MV-4-11 (cell line): Measurements from ENCODE around the gene TM4SF20.

Experiments used
- DNase-seq: peaks from one replicate; lab custom pipeline; 2025; lab: John Stamatoyannopoulos, UW

The TM4SF20 gene

GRCh38 chr2:227379095-227379494 is at the start of gene TM4SF20:
TM4SF20 (minus strand) TSS chr2:227379306; CDS start chr2:227379268, 38 bp downstream.
- no peak for DNase-seq

DNA sequence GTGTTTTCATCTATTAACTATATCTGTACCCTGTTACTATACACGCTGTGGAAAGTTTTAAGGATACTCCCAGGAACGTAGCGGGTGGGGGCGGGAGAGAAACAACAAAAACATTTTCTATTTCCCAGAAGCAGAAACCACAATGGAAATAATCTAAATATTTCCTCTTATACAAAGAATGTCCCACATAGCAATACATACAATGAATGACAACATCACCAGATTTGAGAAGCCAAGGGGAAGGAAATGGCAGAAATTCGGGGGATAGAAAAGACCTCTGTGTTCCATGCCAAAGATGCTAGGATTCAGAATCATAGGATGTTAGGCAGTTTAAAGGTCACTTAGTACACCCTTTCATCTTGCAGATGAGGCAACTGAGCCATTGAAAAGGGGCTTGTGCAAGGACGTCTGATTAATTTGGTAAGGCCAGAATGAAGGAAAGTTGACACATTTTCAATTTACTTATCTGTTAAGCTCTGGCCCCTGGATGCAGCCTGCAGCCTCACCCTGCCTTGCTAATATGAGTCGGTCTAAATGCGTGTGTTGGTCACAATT is 49.7 kb upstream of the TM4SF20 start:
- DNase-seq, result no peak

GRCh38 chr2:227423656-227424499 is 44.8 kb upstream of the TM4SF20 start:
- no peak for DNase-seq

DNA sequence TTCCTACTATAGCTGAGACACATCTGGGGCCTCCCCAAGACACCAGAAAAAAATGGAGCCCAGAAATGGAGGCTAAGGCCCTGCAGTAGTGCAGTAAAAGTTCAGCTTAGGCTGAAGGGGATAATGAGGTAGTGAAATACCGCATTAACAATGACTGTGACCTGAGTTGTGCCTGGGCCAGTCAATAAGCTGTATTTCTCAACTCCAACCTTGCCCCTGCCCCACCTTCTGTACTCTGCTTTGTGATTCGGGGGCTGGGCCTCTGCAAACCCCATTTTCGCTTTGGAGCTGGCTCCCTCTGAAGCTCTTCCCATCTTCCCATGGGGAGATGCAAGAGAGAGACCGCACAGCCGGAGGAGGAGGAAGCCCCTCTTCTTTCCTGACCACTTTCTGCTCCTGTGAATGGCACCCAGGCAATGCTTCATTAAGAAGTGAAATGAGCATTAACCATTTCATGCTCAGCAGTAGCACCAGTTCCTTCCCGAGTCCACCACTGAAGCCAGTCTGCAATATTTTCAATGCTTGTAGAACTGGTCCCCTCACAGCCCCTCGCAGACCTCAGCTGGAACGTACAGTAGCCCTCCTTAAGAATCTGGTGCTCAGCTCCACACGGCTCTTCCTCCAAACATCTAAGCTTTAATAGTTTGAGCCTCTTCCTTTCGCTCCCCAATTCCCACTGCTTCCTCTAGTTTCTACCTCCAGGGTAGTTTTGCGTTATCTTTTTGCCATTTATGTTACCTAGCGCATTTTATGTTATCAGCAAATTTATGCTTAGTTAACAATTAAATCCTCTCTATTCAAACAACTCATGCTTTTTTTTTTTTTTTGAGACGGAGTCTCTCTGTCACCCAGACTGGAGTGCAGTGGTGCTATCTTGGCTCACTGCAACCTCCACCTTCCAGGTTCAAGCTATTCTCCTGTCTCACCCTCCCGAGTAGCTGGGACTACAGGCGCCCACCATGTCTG is 41.3 kb upstream of the TM4SF20 start:
- no peak for DNase-seq

DNA sequence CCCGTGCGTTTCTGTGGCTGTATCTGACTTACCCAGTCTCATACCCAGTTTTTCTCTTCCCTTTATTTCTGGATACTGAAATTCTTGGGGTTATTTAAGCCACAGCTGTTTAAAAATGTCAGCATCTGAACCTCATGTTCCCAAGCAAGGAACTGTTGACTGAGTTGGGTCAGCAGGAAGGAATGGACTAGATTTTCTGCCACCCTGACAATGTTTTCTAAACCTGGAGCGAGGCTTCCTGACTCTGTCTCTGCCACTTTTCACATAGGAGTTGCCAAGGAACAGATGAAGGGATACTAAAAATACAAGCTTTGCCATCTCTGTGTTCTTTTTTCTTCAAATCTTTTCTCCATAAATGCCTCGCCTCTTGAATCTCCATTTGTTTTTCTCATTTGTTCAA is 37.6 kb upstream of the TM4SF20 start:
- DNase-seq, result no peak

GRCh38 chr2:227415538-227416424 is 36.7 kb upstream of the TM4SF20 start:
- peak; percentile 83 for DNase-seq

- DNase-seq, result peak; percentile 71
These were observed 35.7 kb upstream of the TM4SF20 start for GRCh38 chr2:227414846-227415245.

DNA sequence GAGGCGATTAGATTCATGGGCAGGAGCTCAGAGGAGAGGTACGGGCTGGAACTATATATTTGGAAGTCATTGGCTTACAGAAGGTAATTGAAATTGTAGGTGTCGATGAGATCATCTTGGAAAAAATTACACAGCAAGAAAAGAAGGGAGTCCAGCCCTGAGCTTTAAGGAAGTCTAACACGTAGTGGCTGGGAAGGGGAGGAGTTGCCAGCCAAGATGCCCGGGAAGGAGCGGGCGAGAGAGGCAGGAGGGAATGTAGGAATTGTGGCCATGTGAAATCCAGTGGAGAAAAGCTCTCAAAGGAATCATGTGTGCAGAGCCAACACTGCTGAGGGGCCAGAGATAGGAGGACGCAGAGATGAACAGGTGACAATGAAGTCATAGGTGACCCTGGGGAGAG is 34.3 kb upstream of the TM4SF20 start:
- no peak for DNase-seq

GRCh38 chr2:227412877-227413276 is 33.8 kb upstream of the TM4SF20 start:
- no peak for DNase-seq

GRCh38 chr2:227411990-227412350 is 32.9 kb upstream of the TM4SF20 start:
- DNase-seq, result no peak

DNA sequence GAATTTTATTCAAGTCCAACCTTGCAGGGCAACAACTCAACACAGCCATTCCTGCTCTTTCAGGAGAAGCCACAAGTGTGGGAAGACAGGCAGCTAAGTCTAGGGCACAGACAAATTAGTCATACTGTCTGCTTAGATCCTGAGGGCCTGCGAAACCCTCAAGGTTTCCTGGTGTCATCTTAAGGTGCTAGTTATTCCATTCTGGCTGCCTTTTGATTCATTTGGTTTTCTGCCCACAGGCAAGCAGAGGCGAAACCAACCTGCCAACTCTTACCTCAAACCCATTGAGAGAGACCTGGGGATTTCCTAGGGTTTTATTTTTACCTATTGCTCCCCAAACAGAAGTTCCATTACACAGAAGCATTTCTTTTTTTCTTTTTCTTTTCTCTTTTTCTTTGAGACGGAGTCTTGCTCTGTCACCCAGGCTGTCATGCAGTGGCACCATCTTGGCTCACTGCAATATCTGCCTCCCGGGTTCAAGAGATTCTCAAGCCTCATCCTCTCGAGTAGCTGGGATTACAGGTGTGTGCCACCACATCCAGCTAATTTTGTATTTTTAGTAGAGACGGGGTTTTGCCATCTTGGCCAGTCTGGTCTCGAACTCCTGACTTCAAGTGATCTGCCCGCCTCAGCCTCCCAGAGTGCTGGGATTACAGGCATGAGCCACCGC is 32.3 kb upstream of the TM4SF20 start:
- peak; percentile 13 for DNase-seq

DNA sequence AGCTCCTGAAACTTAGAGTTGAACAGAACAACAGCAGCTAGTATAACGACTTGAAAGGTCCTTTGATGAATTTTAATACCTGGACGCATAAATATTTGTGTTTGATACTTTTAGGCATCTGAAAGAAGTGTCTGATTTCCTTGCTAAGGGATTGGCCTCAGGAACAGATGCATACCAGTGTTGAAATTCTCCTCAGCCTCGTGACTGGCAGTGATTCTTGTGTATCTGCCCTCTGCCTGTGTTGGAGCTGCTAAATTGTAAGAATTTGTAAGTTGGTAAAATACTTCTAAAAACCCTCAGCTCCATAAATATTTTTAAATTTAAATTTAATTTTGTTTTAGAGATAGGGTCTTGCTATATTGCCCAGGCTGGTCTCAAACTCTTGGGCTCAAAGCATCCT is 31.1 kb upstream of the TM4SF20 start:
- DNase-seq, result no peak

- peak; percentile 96 for DNase-seq
These were observed 28.6 kb upstream of the TM4SF20 start for GRCh38 chr2:227407591-227408151.

DNA sequence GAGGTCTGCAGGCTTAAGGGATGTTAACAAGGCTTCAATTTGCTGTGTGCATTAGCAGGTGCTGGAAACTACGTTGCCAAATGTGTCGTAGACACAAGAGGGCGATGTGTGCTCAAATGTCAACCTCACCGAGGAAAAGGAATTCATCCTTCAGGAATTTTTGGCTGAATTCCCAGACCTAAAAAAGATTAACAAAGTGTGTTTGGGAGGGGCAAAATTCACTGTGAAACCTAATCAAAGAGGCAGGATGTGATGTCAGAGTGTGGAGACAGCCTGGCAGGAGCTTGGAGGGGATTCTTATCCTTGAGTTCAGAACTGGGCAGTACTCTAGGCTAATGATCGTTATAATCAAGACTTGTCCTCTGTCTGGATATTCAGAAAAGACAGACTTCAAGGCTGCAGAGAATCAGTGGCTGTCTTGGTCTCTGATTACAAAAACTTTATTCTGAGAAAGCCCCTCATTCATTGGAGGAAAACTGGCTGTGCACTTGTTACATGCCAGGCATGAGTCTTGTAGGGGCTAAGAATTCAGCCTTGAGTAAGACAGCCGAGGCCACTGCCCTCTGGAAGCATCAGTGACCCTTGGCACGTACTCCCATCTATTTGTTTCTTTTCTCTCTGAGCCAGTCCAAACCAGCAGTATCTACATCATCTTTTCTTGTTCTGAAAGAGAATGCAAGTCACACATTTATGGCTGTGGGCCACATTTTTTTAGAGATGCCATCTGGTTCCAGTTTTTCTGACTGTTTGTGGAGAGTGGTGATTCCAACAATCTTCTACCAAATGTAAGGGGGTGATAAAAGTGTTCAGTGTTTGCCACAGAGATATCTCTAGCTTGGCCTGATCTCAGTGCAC is 27.3 kb upstream of the TM4SF20 start:
- DNase-seq, result peak; percentile 32

- DNase-seq, result peak; percentile 34
These were observed 25.6 kb upstream of the TM4SF20 start for GRCh38 chr2:227404585-227405271.

- DNase-seq, result no peak
These were observed 23.9 kb upstream of the TM4SF20 start for GRCh38 chr2:227402959-227403358.

DNA sequence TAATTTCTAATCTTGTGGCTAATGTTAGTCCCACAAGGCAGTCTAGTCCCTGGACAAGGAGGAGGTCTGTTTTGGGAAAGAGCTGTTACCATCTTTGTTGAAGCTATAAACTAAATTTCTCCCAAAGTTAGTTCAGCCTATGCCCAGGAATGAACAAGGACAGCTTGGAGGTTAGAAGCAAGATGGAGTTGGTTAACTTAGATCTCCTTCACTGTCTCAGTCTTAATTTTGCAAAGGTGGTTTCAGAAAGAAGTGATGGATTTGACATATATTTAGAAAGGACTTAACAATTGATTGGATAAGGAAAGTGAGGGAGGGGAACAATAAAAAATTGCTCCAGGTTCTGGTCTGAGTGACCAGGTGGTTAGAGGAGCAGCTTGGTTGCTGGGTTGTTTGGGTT is 23.2 kb upstream of the TM4SF20 start:
- DNase-seq, result no peak

- DNase-seq, result no peak
These were observed 22.4 kb upstream of the TM4SF20 start for GRCh38 chr2:227401550-227401949.
